Measurements from ENCODE around the gene GATD1.

Gene GATD1

DNA sequence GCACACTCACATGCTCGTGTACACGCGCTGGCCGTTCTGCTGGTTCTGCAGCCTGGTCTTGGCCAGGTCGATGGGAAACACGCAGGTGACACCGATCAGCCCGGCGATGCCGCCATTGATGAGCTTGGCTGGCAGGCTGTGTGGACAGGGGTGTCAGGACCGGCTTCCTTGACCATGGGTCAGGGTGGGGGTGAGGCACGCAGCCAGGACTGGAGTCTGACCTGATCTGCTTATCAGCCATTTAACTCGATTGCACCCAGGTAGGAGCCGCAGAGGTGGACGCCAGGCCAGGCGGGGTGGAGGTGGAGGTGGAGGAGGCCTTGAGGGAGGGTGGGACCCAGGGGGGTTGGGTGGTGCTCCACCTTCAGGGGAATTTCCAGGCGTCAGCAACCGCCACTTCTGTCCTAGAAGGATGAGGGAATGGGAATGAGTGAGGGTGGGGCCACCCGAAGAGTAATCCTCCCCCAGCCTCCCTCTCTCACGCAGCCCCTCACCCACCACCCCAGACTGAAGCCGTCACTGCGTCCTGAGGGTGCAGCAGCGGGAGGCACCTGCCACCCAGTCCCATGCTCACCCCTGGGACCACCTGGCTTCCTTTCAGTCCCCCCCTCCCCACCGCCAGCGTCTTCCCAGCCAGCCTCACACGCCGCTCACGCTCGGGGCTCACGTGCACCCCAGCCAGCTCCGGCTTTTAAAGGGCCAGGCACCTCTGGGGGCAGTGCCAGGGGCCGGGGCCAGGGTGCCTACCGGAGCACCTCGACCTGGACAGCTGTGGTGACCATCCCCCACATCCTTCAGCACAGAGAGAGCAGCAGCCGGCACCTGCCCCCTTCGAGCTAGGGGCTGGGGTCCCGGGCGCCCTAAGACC is 17.7 kb upstream of the GATD1 start:
- DNase-seq, result peak; percentile 26

DNA sequence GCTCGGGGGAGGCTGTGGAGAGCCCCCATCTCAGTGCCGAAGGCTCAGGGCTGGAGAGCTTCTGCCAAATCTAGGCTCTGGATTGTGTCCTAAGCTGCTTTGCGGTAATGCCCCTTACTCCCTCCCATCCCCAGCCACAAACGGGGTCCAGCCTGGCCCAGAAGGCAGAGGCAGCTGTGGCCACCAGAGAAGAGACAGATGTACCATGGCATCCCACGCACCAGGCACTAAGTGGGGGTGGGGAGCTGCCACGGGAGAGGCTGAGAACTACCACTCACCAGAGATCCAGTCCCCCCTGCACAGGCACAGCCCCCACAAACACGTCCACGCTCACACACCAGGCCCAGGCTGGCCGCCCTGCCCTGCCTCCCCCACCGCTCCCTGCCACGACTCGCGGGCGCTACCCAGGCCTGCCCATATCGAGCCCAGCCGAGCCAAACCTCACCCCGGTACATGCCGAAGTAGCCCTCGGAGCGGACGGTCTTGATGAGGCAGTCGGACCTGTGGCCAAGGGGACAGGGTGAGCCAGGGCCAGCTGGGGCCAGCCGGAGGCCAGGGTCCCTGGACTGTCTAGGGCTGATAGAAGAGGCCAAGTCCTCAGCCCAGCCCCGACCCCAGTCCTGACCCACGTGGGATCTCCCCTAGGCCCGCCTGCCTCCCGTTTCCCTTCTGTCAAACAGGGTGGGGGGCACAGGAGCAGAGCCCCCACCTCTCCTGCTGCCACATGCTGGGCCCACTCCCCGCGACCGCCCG is 16.9 kb upstream of the GATD1 start:
- DNase-seq, result no peak

DNA sequence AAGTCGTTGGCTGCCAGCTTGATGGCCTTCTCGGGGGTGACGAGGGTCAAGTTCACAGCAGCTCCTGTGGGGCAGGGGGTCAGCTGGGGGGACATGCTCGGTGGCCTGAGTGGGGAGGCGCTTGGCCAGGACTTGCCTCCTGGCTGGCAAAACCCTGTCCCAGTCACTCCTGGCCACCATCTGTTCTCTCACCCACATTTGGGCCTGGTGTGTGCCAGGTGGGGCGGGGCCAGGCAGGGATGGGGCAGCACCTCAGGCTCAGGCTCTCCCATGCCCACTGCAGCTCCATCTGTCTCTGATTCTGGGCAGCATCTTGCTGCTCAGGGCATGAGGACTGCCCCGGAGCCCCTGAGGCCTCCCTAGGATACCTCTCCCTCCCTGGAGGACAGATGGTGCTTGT is 16.3 kb upstream of the GATD1 start:
- DNase-seq, result no peak

DNA sequence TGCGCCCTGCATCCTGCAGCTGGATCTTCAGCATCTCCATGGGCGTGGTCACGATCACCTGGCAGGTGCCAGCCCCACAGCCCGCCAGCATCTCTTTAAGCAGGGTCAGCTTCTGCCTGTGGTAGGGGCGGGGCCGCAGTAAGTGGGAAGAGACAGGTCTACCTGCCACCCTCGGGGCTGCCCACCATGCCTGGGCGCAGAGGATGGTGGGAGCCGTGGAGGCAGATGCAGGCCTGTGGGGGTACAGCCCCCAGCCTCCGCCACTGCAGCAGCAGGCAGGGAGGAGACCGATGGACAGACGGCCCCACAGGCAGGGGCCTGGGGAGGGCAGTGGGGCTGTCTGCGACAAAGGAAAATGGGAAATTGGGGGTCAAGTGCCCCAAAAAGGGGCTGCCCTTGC is 15.6 kb upstream of the GATD1 start:
- DNase-seq, result no peak

DNA sequence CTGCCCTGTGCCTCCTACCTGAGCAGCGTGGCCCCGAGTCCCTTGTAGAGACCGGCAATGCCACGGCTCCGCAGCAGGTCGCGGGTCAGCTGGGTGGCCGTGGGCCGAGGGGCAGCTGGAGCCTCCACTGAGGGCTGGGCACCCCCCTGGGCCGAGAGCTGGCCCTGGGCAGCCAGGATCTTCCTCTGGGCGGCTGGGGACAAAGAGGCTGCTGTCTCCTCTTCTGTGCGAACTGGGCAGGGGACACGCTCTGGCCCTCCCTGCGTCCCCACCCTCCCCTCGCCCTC is 15.2 kb upstream of the GATD1 start:
- no peak for DNase-seq

DNA sequence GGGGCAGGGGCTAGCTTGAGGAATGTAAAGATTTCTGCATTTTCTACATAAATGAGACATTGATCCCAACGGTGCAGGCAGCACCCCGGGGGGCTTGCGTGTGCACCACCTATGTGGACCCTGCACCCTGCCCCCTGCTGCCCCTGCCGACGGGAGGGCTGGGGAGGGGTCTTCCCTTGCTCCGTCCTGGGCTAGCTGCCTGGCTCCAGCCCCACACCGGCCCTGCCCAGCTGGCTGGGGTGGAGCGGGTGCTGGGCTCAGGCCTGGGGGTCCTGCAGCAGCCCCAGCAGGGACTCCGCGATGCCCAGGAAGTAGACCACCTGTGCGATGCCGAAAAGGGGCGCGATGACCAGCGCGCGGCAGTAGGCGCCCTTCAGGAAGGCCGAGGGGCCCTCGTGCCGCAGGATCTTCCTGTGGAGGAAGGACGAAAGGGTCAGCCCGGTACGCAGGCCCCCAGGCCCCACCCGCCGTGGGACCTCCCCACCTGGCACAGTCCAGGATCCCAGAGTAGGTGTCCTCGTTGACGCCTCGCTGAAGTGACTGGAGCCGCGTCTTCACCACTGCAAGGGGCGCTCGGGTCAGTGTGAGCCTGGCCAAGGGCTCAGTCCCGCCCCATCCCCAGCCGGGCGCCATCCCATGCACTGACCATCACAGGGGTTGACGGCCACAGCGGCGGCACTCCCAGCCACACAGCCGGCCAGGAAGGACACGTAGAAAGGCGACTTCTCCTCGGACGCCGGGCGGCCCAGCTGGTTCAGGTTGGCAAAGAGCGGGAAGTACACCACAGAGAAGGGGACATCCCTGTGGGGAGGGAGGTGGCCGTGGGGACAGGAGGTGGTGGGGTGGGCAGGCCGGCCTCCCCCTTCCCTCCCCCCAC is 14.6 kb upstream of the GATD1 start:
- DNase-seq, result no peak

DNA sequence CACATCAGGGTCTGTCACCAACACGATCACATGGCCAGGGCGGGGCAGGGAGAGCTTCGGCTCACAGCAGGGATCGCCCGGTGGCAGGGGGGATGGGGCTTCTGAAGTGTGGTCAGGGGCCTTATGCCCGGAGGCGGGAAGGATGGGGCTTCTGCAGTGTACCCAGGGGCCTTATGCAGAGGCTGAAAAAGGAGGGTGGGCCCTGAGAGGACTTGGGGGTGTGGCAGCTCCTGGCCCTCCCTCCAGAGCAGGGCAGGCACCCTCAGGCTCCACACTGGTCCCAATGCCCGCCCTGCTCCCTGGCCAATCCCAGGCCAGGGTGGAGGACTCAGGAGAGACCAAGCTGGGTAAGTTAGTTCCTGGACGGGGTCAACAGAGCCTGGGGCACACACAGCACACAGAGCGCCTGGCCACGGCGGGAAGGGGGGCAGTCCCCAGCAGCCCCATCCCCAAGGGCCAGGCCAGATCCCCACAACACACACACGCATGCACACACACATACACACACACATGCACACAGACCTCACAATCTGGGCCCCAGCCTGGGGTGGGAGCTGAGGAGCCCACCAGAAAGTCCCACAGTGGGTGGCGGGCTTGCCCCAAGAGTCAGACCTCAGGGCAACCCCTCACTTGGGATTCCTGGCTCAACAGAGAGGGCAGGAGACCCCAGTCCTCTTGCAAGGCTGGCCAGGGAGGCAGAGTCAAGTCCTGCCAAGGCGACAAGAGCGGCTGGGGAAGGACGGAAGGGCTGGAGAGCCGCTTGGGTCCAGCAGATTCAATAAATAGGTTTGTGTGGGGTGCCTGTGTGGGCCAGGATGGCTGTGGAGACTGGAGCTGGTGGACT is 13.7 kb upstream of the GATD1 start:
- no peak for DNase-seq

DNA sequence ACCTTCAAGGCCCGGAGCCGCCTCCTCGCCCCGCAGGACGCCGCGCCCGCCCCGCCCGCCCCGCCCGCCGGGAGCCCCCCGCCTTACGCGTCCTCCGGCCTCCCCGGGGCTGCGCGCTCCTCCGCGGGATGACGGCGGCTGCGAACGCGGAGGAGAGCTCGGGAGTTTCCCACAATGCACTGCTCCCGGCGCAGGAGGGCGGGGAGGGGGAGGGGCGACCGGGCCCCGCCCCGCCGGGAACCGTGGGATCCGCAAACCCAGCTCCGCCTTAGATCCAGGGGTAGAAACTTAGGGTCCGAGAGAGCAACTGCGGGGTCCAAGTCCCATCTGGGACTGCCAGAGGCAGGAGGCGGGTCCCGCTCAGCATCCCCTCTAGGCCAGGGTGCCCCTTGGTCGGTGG is 12.7 kb upstream of the GATD1 start, which contains the start of gene CEND1:
Gene CEND1 (minus strand): TSS at position 148 of the 400 bp plus-strand sequence. CDS start 1,514 bp downstream, outside the sequence.
- DNase-seq, result peak; percentile 48

DNA sequence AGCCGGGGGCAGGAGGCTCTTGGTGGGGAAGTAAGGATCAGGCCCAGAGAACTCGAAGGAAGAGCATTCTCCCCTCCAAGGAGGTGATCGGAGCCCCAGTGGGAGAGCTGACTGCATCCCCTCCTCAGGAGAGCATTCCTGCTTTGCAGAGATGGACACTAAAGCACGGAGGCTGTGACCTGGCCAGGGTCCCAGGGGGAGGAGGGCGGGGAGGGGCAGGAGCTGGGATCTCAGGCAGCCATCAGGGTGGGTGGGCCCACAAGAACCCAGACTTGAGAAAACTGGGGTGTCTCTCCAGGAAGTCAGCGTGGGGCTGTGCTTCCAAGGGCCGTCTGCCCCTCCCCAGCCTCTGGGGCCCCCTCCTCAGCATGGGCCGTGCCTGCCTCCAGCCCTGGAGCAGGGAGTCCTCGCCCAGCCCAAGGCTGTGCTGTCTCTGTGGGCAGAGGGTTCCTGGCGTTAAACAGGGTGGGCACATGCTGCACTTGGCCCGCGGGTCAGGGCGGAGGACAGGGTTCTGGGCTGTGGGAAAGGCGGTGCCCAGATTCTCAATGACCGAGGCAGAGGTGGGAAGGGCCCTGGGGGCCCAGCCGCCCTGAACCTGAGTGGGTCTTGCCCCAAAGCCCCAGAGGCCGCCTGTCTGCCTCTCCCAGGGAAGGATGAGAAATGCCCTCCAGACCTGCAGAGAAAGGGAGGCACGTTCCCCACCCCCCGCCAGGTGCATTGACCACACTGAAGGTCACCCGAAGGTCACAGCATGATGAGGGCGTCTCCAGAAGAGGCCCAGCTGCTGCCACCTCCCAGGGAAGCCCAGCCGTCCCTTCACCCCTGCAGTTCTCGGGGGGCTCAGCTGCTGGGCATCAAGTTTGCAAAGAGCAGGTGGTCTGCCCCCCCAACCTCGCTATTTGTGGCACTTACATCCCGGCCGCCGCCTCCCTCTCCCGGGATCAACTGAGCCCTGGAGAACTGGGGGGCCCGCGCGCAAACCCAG is 12.0 kb upstream of the GATD1 start:
- no peak for DNase-seq

DNA sequence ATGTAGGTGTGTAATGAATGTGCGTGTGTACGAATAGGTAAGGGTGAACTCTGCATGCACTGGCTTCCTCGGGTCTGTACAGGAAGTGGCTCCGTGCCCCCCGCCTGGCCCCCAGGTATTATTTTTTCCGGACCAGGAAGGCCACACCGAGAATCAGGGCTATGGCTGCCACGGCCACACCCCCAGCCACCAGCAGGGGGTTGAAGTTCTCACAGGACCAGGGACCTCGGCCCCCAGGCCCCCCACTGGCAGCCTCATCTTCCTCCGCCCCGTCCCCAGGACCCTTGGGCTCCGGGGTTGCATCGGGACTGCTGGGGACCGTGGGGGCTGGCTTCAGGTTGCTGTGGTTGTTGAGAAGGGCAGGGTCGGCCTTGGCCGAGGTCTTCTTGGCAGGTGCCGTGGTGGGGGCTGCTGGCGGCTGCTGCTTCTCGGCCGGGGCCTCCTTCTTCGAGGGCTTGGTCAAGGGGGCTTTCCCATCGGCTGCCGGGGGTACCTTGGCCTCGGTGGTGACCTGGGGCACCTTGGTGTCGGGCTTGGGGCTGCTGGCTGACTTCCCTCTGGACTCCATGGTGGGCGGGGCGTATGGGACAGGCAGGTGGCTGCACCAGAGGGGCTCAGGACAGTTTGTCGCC is 10.8 kb upstream of the GATD1 start:
- DNase-seq, result no peak

DNA sequence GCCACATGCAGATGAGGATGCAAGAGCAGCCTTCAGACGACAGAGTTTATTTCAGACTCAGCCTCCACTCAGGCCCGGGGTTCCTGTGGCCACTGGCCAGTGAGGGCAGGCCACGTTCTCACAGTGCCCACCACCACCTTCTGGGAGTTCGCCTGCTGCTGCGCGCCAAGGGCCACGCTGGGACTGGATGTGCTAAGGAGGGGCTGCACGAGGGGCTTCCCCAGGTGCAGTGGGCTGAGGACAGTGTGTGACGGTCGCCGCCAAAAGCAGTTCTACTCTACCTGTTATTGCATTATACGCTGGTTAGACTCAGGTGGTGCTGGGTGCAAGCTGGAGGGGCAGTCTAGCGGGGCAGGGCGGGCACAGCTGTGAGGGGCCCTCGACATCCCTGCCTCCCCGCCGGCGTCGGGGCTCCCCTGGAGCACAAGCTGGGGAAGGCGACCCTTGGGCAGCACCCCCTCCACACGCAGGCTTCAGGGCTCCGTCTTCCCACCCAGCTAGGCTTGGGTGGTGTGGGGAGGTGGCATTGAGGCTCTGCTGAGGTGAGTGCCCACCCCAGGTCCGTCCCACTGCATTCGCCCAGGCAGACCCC is 9.9 kb upstream of the GATD1 start:
- DNase-seq, result no peak

DNA sequence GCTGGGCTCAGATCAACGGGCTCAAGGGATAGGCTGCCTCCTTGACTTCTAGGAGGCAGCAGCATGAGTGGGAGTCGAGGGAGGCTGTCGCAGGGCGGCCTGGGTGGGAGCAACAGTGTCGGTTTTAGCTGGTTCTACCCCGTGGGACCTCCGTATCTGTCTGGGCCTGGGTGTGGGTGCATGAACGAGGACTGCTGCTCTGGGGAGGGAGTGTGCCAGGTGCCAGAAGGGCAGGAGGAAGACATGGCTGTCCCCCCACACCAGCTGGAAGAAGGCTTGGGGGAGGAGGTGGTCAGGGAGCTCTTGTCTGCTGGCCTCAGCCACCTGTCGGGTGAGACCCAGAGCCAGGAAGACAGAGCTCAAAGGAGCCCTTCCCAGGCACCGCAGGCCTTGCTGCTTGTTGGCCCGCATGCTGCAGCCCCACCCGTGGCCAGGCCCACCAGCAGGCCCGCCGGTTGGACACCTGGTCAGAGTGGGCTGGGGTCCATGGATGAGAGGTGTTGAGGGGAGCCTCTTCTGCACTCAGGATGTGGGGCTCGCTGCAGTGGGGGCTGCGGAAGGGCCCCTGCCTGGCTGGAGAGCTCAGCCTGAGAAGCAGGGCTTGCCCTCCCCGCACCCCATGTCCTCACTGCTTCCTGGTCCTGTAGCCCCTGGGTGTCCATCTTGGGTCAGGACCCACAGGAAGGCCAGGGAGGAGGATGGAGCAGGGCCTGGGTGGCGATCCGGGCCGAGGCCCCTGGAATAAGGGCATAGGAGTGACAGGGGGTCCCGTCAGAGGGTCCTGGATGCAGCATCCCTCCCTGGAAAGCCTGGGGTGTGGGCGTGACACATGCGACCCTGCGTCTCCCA is 9.2 kb upstream of the GATD1 start:
- no peak for DNase-seq

DNA sequence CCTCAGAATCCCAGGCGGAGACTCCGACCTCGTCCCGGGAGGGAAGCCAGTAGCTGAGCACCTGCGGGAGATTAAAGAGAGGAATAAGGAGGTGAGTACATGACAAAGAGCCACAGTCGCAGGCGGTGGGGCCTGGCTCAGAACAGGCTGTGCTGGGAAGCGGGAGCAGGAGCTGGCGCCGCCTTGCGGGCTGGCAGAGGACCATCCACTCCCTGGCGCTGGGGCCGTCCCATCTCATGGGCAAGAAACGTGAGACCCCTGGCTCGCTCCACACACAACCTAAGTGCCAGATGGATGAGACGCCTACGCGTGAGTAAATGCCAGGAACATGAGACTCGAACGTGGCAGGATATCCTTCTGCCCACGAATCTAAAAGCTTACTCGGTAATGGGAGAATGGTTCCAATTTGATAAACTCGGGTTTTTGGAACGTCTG is 6.3 kb upstream of the GATD1 start:
- peak; percentile 79 for DNase-seq

DNA sequence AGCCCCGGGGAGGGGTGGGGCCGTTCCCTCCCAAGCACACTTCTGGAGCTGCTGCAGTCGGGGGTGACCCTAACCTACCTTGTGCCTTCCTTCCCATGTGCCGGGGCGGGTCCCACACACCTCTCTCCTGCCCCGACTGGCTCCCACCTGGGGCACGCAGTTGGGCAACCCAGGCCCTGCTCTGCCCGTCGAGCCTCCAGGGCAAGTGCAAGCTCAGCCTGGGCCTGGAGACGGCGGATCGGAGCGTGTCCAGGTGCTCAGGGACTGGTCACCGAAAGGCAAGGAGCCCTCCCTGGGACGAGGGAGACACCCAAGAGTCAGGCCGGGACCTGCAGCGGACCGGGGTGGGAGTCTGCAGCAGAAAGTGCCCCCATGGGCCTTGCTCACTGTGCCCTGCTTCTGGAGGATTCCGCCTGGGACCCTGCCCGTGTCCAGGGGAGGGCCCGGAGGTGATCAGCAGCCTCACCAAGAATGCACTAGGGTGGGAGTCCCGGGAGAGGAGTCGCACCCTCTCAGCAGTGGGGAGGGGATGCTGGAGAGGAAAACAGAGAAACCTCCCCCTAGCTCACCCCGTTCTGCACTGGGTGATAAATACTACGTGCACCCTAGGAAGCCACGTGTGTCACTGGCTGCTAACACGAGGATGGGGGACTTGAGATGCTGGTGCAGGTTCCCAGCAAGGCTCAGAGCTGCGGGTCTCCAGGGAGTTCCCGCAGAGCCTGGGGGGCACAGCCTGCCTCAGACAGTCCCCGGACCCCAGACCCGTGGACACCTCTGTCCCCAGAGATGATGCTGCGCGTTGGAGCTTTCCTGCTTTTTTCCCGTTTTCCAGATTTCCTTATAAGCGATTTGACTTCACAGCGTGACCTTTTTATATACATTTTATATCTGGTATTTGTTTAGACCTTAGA is 5.2 kb upstream of the GATD1 start:
- no peak for DNase-seq

DNA sequence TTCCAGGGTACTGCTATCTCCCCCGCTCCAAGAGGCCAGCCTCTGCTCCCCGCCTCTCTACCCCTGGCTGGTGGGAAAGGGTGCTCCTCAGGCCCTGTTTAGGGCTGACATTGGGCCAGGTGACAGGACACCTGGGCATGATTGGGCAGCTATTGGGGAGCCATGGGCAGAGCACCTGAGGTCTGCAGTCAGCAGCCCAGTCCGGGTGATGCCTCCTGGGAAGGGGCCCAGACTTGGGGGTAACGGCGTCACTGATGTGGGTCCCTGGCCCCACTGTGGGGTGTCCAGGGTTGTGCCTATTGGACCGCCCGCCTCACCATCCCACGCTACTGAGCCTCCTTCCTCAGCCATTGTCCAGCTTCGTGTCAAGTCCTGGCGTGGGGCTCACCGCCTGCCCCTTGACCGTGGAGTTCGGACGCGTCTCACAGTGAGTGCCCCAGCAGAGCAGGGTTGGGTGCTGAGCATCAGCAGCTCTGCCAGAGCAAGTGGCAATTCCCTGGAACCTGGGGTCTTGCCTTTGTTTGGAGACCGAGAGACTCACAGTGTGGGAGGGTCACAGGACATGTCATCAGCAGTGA is 2.8 kb upstream of the GATD1 start:
- DNase-seq, result no peak

DNA sequence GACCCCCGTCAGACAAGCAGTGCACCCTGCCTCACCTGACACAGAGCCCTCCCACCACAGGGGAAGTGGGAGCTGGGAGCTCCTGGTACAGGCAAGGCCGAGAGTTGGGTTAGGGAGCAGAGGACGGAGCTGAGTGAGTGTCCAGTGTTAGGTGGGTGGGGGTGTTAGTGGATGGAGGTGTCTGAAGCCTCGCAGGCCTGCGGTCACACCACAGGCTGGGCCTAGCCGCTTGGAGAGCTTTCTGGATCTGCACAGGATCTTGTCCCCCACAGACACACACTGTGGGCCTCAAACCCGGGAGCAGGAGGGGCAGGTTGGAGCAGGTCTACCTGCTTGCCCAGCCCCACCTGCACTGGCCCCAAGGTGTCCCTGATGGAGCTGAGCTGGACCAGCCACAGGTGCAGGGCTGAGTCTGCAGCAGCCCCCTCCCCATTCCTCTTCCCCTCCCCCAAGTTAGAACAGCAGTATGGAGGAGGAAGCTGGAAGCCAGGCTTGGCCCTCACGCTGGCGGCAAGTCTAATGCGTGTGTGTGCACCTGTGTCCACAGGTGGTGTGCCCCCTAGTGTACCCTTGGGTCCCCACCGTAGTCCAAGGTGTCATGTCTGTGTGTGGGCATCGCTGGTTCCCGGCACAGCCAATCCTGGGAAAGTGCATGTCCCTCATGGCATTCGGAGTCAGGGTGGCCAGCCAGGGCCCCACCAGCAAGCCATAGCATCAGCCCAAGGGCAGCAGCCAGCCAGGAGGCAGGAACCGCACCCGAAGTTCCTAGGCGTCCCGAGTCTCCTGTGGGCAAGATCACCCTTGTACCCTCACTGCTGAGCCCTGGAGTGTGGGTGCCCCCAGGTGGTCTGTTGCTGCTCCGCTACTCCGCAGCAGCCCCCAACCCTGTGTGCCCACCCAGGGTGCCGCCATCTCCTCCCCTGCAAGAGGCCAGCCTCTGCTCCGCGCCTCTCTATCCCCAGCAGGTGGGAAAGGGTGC is 2.0 kb upstream of the GATD1 start:
- no peak for DNase-seq

Measured in NCI-H1105 treated with DMSO at 0.1 percent for 48 hours (cell line).